ENCODE measurements around the gene EIF5B. TPM values are rescaled to one million over a fixed set of nuclear protein-coding genes. Genes with fewer than 3 reads are reported as not detected.

EIF5B gene
- total and polyA plus RNA-seq, 2 of the 8 experiments (the other 6 are each of a cell fraction or from before 2014, with no cell fraction given), result 10.7 to 64.5 TPM

DNA sequence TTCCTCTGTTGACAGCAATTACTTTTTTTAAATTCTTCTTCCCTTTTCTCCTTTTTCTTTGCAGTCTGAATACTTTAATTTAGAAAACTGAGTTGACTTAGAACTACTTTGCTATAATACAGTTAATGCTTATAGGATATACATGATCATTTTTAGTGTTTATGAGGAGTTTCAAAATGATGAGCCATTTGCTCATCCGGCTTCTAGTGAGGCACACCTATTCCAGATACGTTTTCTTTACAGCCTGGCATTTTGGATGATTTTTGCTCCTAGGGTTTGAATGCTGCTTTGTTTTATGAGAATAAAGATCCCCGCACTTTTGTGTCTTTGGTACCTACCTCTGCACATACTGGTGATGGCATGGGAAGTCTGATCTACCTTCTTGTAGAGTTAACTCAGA is 52.8 kb downstream of the EIF5B start (continued):
- TF ChIP-seq CHD7 (IDR thresholded peaks at IDR 0.05; ENCODE audit: insufficient replicate concordance, low read length) (no peak), TAF1 (IDR thresholded peaks at IDR 0.05; ENCODE audit: low read depth, low read length) (no peak), KDM1A (IDR thresholded peaks at IDR 0.05; ENCODE audit: borderline replicate concordance, low read length) (no peak), HDAC6 (IDR thresholded peaks at IDR 0.05; ENCODE audit: low read depth, low read length) (no peak), YY1 (IDR thresholded peaks at IDR 0.05; ENCODE audit: low read depth, low read length) (no peak), TAF7 (optimal IDR thresholded peaks at IDR 0.05; ENCODE audit: borderline replicate concordance, low read depth, low read length) (no peak), PHF8 (conservative IDR thresholded peaks at IDR 0.05; ENCODE audit: low read depth, low read length) (no peak), POU5F1 (IDR thresholded peaks at IDR 0.05; ENCODE audit: low read depth, low read length) (no peak), RFX5 (IDR thresholded peaks at IDR 0.05; ENCODE audit: borderline replicate concordance, low read depth, low read length) (no peak), RBBP5 (IDR thresholded peaks at IDR 0.05; ENCODE audit: borderline replicate concordance, low read depth, low read length) (no peak)

Data from H1 (cell line).